HEK293 (cell line): ENCODE results near the gene NCOR1.

Source experiments
- CTCF ChIA-PET: fragments of 350-600 bp; formaldehyde crosslinking; extraction: SDS; loops from one replicate; lab custom pipeline; 2021; ENCODE audit warnings: antibody characterized with exemption; lab: Yijun Ruan, JAX
- POLR2A ChIA-PET: fragments of 300-600 bp; formaldehyde crosslinking; extraction: SDS; loops from one replicate; lab custom pipeline; 2020; ENCODE audit warnings: antibody characterized with exemption, inconsistent platforms; lab: Yijun Ruan, JAX
- H3K27ac ChIP-seq: fragments of 200-500 bp; sonication (Bioruptor generic); 2 replicates; pipeline ENCODE4 v1.5.1; 2014; ENCODE audit warnings: low read depth, low read length, control low read depth, inconsistent platforms; ENCODE audit errors: extremely low read depth
- H3K36me3 ChIP-seq, 2 experiments: fragments of 200-500 bp in 1 of 2; sonication (Bioruptor generic) in 1 of 2; 1 replicate in 1 of 2; 2 replicates in 1 of 2; pipeline ENCODE4 v1.5.1; 2014 to 2017; ENCODE audit warnings: inconsistent platforms in 2 of 2, low read length in 2 of 2; ENCODE audit not compliant: control insufficient read depth in 2 of 2, insufficient read depth in 1 of 2
- H3K4me1 ChIP-seq: fragments of 200-500 bp; sonication (Bioruptor generic); 2 replicates; pipeline ENCODE4 v1.5.1; 2014; ENCODE audit warnings: mild to moderate bottlenecking, low read length, inconsistent platforms; ENCODE audit not compliant: control insufficient read depth, insufficient read depth
- H3K4me3 ChIP-seq: 2 replicates; pipeline ENCODE4 v1.5.1; 2011; ENCODE audit warnings: low read depth, mild to moderate bottlenecking, control low read depth, low read length, moderate library complexity
- H3K9me3 ChIP-seq: fragments of 200-500 bp; sonication (Bioruptor generic); 2 replicates; pipeline ENCODE4 v1.5.1; 2014; ENCODE audit warnings: low read depth, low read length, inconsistent platforms; ENCODE audit not compliant: control insufficient read depth, insufficient read depth
- BCL6B ChIP-seq: fragments of 450-650 bp; formaldehyde crosslinking; IDR thresholded peaks from 2 replicates; pipeline ENCODE4 v1.5.1; 2017; ENCODE audit warnings: missing biosample characterization, missing genetic modification characterization
- GLI2 ChIP-seq: fragments of 450-650 bp; formaldehyde crosslinking; IDR thresholded peaks from 2 replicates; pipeline ENCODE4; 2017; ENCODE audit warnings: missing biosample characterization, missing genetic modification characterization, low read depth, borderline replicate concordance
- GLI4 ChIP-seq: fragments of 450-650 bp; formaldehyde crosslinking; IDR thresholded peaks from 2 replicates; pipeline ENCODE4 v1.5.1; 2016; ENCODE audit warnings: missing biosample characterization, missing genetic modification characterization
- OVOL3 ChIP-seq: fragments of 450-650 bp; formaldehyde crosslinking; IDR thresholded peaks from 2 replicates; pipeline ENCODE4 v1.5.1; 2016; ENCODE audit warnings: missing biosample characterization, missing genetic modification characterization
- PRDM1 ChIP-seq: fragments of 450-650 bp; formaldehyde crosslinking; IDR thresholded peaks from 2 replicates; pipeline ENCODE4; 2016; ENCODE audit warnings: missing biosample characterization, missing genetic modification characterization
- SETDB1 ChIP-seq: IDR thresholded peaks from one replicate; pipeline ENCODE4 v1.6.1; 2017; ENCODE audit warnings: mild to moderate bottlenecking, low read length, moderate library complexity, mixed read lengths; ENCODE audit not compliant: insufficient read length
- WT1 ChIP-seq: fragments of 450-650 bp; formaldehyde crosslinking; IDR thresholded peaks from 2 replicates; pipeline ENCODE4 v1.5.1; 2016; ENCODE audit warnings: missing biosample characterization, missing genetic modification characterization
- ZBTB10 ChIP-seq: fragments of 450-650 bp; formaldehyde crosslinking; IDR thresholded peaks from 2 replicates; pipeline ENCODE4 v1.5.1; 2016; ENCODE audit warnings: missing biosample characterization, missing genetic modification characterization
- ZFP37 ChIP-seq: fragments of 450-650 bp; formaldehyde crosslinking; IDR thresholded peaks from 2 replicates; pipeline ENCODE4 v1.5.1; 2016; ENCODE audit warnings: missing biosample characterization, missing genetic modification characterization
- ZNF169 ChIP-seq: fragments of 450-650 bp; formaldehyde crosslinking; IDR thresholded peaks from 2 replicates; pipeline ENCODE4 v1.5.1; 2016; ENCODE audit warnings: missing biosample characterization, missing genetic modification characterization
- ZNF23 ChIP-seq: fragments of 450-650 bp; formaldehyde crosslinking; IDR thresholded peaks from 2 replicates; pipeline ENCODE4 v1.5.1; 2016; ENCODE audit warnings: missing biosample characterization, missing genetic modification characterization, borderline replicate concordance
- ZNF394 ChIP-seq: fragments of 450-650 bp; formaldehyde crosslinking; IDR thresholded peaks from 2 replicates; pipeline ENCODE4 v1.5.1; 2016; ENCODE audit warnings: missing biosample characterization, missing genetic modification characterization, mild to moderate bottlenecking, moderate library complexity, borderline replicate concordance
- ZNF404 ChIP-seq: fragments of 450-650 bp; formaldehyde crosslinking; IDR thresholded peaks from 2 replicates; pipeline ENCODE4 v1.5.1; 2017; ENCODE audit warnings: missing biosample characterization, missing genetic modification characterization
- ZNF639 ChIP-seq: fragments of 450-650 bp; formaldehyde crosslinking; IDR thresholded peaks from 2 replicates; pipeline ENCODE4 v1.5.1; 2016; ENCODE audit warnings: missing biosample characterization, missing genetic modification characterization
- ZNF654 ChIP-seq: fragments of 450-650 bp; formaldehyde crosslinking; IDR thresholded peaks from 2 replicates; pipeline ENCODE4 v1.5.1; 2016; ENCODE audit warnings: low read depth, missing biosample characterization, missing genetic modification characterization
- ZNF660 ChIP-seq: fragments of 450-650 bp; IDR thresholded peaks from 2 replicates; pipeline ENCODE4 v1.5.1; 2018; ENCODE audit warnings: missing biosample characterization, mild to moderate bottlenecking, missing genetic modification characterization
- ZNF768 ChIP-seq: fragments of 450-650 bp; formaldehyde crosslinking; IDR thresholded peaks from 2 replicates; pipeline ENCODE4 v1.5.1; 2018; ENCODE audit warnings: missing biosample characterization, mild to moderate bottlenecking, missing genetic modification characterization
- ZNF785 ChIP-seq: fragments of 450-650 bp; formaldehyde crosslinking; IDR thresholded peaks from 2 replicates; pipeline ENCODE4 v1.5.1; 2016; ENCODE audit warnings: missing biosample characterization, missing genetic modification characterization
- TF ChIP-seq, protein P1 (sequence below): fragments of 450-650 bp; formaldehyde crosslinking; IDR thresholded peaks from 2 replicates; pipeline ENCODE4 v1.5.1; 2016; ENCODE audit warnings: missing biosample characterization, missing genetic modification characterization, low read depth

NCOR1 gene

DNA sequence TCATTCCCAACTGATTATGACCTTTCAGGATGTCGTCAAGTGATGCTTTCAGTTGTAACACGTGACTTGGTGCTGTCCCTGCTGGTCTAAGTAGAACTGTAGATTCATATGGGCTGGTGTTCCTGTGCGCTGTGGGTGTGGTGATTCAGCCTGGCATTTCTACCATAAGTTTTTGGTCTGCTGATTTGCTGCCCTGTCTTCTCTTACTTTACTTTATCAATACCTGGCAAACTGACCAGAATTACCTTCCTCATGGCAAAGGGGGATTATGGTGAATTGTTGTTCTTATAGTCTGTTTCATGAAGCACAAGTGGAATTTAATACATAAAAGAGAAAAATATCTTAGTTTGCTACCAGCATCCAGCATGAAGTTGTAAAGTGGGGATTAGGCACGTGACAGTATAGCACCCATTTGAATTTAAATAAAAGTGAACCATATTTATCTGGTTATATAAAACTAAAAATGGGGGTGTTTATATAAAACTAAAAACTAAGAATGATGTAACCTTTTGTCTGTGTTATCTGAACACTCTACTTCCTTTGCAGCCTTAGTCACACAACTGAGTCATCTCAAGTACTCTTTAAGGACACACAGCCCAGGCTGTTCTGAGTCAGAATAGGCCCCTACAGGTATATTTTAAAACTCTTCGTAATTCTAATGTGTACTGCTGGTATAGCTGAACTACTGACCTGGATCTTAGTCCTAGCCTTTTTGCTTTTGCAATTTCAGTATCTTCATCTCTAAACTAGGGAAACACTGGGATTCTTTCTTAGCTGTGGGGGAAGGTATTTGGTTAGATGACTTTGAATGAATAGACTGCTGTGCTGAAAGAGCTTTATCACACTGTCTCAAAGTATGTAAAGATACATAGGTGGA, 187.4 kb downstream of the NCOR1 start (continued):
- no peak for TF ChIP-seq ZNF639 (tag by site-specific recombination)
- TF ChIP-seq, protein P1, sequence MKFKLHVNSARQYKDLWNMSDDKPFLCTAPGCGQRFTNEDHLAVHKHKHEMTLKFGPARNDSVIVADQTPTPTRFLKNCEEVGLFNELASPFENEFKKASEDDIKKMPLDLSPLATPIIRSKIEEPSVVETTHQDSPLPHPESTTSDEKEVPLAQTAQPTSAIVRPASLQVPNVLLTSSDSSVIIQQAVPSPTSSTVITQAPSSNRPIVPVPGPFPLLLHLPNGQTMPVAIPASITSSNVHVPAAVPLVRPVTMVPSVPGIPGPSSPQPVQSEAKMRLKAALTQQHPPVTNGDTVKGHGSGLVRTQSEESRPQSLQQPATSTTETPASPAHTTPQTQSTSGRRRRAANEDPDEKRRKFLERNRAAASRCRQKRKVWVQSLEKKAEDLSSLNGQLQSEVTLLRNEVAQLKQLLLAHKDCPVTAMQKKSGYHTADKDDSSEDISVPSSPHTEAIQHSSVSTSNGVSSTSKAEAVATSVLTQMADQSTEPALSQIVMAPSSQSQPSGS (tag by site-specific recombination), result peak; percentile 33; the same call in 1 of the 2 replicates

GRCh38 chr17:16026895-16027294, 188.4 kb downstream of the NCOR1 start:
- ChIA-PET CTCF (interaction anchor here (0.5 to 1.4 kb wide), 3 partner anchors 9 to 188 kb away, joined by 3 to 5 read pairs (median 4); partner anchors contain the start of gene NCOR1), POLR2A (no interaction called here)
- peaks cover 10% of the 10 kb centered on the region for H3K4me1 ChIP-seq
- H3K9me3 ChIP-seq, result no peaks in the 10 kb centered on the region
- no peak for TF ChIP-seq SETDB1
- TF ChIP-seq, protein P1 (tag by site-specific recombination), result no peak
- no peak for TF ChIP-seq ZNF654 (tag by site-specific recombination)
- TF ChIP-seq ZNF768 (tag by site-specific recombination), result no peak
- TF ChIP-seq ZNF394 (tag by site-specific recombination), result no peak
- H3K27ac ChIP-seq, result no peak overlapping the region; the same call in 1 of the 2 replicates
- H3K36me3 ChIP-seq, result peaks cover 84 to 93% of the 10 kb centered on the region in 2 experiments
- no peak overlapping the region for H3K4me3 ChIP-seq

DNA sequence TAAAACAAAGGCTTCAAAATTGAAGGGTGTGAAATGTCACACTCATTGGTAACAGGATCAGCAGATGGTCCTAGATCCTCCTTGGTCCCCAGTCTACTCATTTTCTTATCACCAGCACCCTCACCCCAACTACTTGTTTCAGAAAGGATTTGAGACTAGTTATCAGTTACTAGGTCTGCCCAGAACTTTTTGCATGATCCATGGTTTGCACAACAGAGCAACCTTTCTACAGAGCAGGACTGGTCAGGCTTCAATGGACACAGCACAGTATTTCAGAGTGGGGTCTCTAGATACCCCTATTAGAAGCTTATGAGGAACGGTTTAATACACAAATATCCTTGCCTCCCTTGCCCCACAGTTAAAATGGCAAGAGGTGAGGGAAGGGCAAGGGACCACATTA, 190.1 kb downstream of the NCOR1 start:
- Histone ChIP-seq H3K36me3 (peaks cover 89 to 95% of the 10 kb centered on the region in 2 experiments), H3K27ac (no peak overlapping the region; the same call in 1 of the 2 replicates), H3K9me3 (no peaks in the 10 kb centered on the region), H3K4me3 (no peak overlapping the region), H3K4me1 (peaks cover 8% of the 10 kb centered on the region)
- POLR2A ChIA-PET, result no interaction called here
- CTCF ChIA-PET, result interaction anchor here (0.6 to 0.7 kb wide), 2 partner anchors 197 to 427 kb away, joined by 3 to 6 read pairs; no protein-coding TSS in a partner anchor
- TF ChIP-seq ZNF660 (tag by site-specific recombination) (no peak), ZNF404 (tag by site-specific recombination) (no peak), ZNF169 (tag by site-specific recombination) (no peak), OVOL3 (tag by site-specific recombination) (no peak), ZBTB10 (no peak), GLI2 (tag by site-specific recombination) (no peak), GLI4 (tag by site-specific recombination) (no peak), ZFP37 (tag by site-specific recombination) (no peak), BCL6B (no peak), ZNF785 (tag by site-specific recombination) (no peak), PRDM1 (no peak), ZNF23 (tag by site-specific recombination) (no peak), WT1 (tag by site-specific recombination) (no peak)
